Adipocyte (in vitro differentiated cells): ENCODE data around the gene ZNF462.

Source experiments
- DNase-seq: peaks from one replicate; pipeline ENCODE4 v3.0.0-alpha.2; 2015; ENCODE audit warnings: low read depth
- H3K27me3 ChIP-seq: replicated peaks from 2 replicates; pipeline ENCODE4 v1.7.0; 2013; ENCODE audit warnings: mild to moderate bottlenecking, low read length, moderate library complexity; ENCODE audit not compliant: control insufficient read depth, insufficient read depth
- H3K36me3 ChIP-seq: 2 replicates; pipeline ENCODE4 v1.7.0; 2013; ENCODE audit warnings: low read length, mild to moderate bottlenecking, moderate library complexity; ENCODE audit not compliant: control insufficient read depth, insufficient read depth, severe bottlenecking
- H3K4me1 ChIP-seq: 2 replicates; pipeline ENCODE4 v1.7.0; 2013; ENCODE audit warnings: mild to moderate bottlenecking, low read length, moderate library complexity; ENCODE audit not compliant: control insufficient read depth, insufficient read depth
- H3K4me3 ChIP-seq: 2 replicates; pipeline ENCODE4 v1.7.0; 2013; ENCODE audit warnings: mild to moderate bottlenecking, low read length, moderate library complexity
- H3K9ac ChIP-seq: 2 replicates; pipeline ENCODE4 v1.7.0; 2013; ENCODE audit warnings: mild to moderate bottlenecking, low read length, moderate library complexity
- H3K9me3 ChIP-seq: 2 replicates; pipeline ENCODE4 v1.7.0; 2013; ENCODE audit warnings: mild to moderate bottlenecking, low read length, moderate library complexity; ENCODE audit not compliant: control insufficient read depth

The ZNF462 gene

GRCh38 chr9:107024193-107024592 lies 161.2 kb downstream of the ZNF462 start:
- no peaks in the 10 kb centered on the region for H3K36me3 ChIP-seq
- DNase-seq = no peak
- H3K9ac ChIP-seq = no peak overlapping the region
- H3K9me3 ChIP-seq = no peaks in the 10 kb centered on the region
- H3K4me1 ChIP-seq = peaks cover 13% of the 10 kb centered on the region
- peaks cover 19% of the 10 kb centered on the region for H3K27me3 ChIP-seq
- no peak overlapping the region for H3K4me3 ChIP-seq

- Histone ChIP-seq H3K36me3 (no peaks in the 10 kb centered on the region), H3K4me3 (no peak overlapping the region), H3K9me3 (no peaks in the 10 kb centered on the region), H3K27me3 (peaks cover 22% of the 10 kb centered on the region), H3K4me1 (peaks cover under 1% of the 10 kb centered on the region), H3K9ac (no peak overlapping the region)
- DNase-seq = no peak
Observed at GRCh38 chr9:107025260-107026035, 162.5 kb downstream of the ZNF462 start.

- H3K9ac ChIP-seq = no peak overlapping the region
- peaks cover 12% of the 10 kb centered on the region for H3K27me3 ChIP-seq
- H3K4me3 ChIP-seq = no peak overlapping the region
- H3K4me1 ChIP-seq = no peaks in the 10 kb centered on the region
- DNase-seq = no peak
- no peaks in the 10 kb centered on the region for H3K9me3 ChIP-seq
- H3K36me3 ChIP-seq = no peaks in the 10 kb centered on the region
Observed at GRCh38 chr9:107029146-107029545, 166.2 kb downstream of the ZNF462 start.

- Histone ChIP-seq H3K9ac (no peak overlapping the region), H3K9me3 (no peaks in the 10 kb centered on the region), H3K27me3 (peaks cover 26% of the 10 kb centered on the region), H3K4me3 (no peak overlapping the region), H3K36me3 (no peaks in the 10 kb centered on the region), H3K4me1 (no peaks in the 10 kb centered on the region)
- DNase-seq = no peak
Observed at GRCh38 chr9:107033966-107034365, 171.0 kb downstream of the ZNF462 start.

GRCh38 chr9:107034831-107035230 lies 171.9 kb downstream of the ZNF462 start:
- H3K36me3 ChIP-seq = no peaks in the 10 kb centered on the region
- no peaks in the 10 kb centered on the region for H3K4me1 ChIP-seq
- no peak overlapping the region for H3K4me3 ChIP-seq
- no peak for DNase-seq
- no peak overlapping the region for H3K9ac ChIP-seq
- peaks cover 20% of the 10 kb centered on the region for H3K27me3 ChIP-seq
- H3K9me3 ChIP-seq = no peaks in the 10 kb centered on the region

GRCh38 chr9:107036367-107036766 lies 173.4 kb downstream of the ZNF462 start:
- Histone ChIP-seq H3K9ac (no peak overlapping the region), H3K9me3 (no peaks in the 10 kb centered on the region), H3K36me3 (no peaks in the 10 kb centered on the region), H3K27me3 (peaks cover 30% of the 10 kb centered on the region), H3K4me1 (no peaks in the 10 kb centered on the region), H3K4me3 (no peak overlapping the region)
- DNase-seq = no peak

GRCh38 chr9:107039542-107039941 lies 176.6 kb downstream of the ZNF462 start:
- Histone ChIP-seq H3K4me1 (no peaks in the 10 kb centered on the region), H3K27me3 (peaks cover 35% of the 10 kb centered on the region), H3K4me3 (no peak overlapping the region), H3K36me3 (no peaks in the 10 kb centered on the region), H3K9ac (no peak overlapping the region), H3K9me3 (no peaks in the 10 kb centered on the region)
- no peak for DNase-seq

- Histone ChIP-seq H3K9ac (no peak overlapping the region), H3K4me1 (no peaks in the 10 kb centered on the region), H3K9me3 (no peaks in the 10 kb centered on the region), H3K36me3 (no peaks in the 10 kb centered on the region), H3K4me3 (no peak overlapping the region), H3K27me3 (peaks cover 17% of the 10 kb centered on the region)
- no peak for DNase-seq
Observed at GRCh38 chr9:107042606-107043005, 179.6 kb downstream of the ZNF462 start.

GRCh38 chr9:107043886-107044285 lies 180.9 kb downstream of the ZNF462 start:
- Histone ChIP-seq H3K9me3 (no peaks in the 10 kb centered on the region), H3K4me1 (no peaks in the 10 kb centered on the region), H3K9ac (no peak overlapping the region), H3K36me3 (no peaks in the 10 kb centered on the region), H3K4me3 (no peak overlapping the region), H3K27me3 (peaks cover 20% of the 10 kb centered on the region)
- DNase-seq = no peak

GRCh38 chr9:107044872-107045271 lies 181.9 kb downstream of the ZNF462 start:
- Histone ChIP-seq H3K27me3 (peaks cover 25% of the 10 kb centered on the region), H3K9me3 (no peaks in the 10 kb centered on the region), H3K4me3 (no peak overlapping the region), H3K36me3 (no peaks in the 10 kb centered on the region), H3K9ac (no peak overlapping the region), H3K4me1 (no peaks in the 10 kb centered on the region)
- DNase-seq = no peak

- no peak for DNase-seq
- no peaks in the 10 kb centered on the region for H3K9me3 ChIP-seq
- peaks cover 9% of the 10 kb centered on the region for H3K4me1 ChIP-seq
- H3K36me3 ChIP-seq = no peaks in the 10 kb centered on the region
- no peak overlapping the region for H3K9ac ChIP-seq
- no peak overlapping the region for H3K4me3 ChIP-seq
- H3K27me3 ChIP-seq = peaks cover 18% of the 10 kb centered on the region
Observed at GRCh38 chr9:107046692-107047091, 183.7 kb downstream of the ZNF462 start.
